HG03354 (cell line): ENCODE data around the gene MTMR12.
"Not testable (repeated sequence)": the region's sequence is repeated elsewhere in the genome, so short reads cannot be mapped to it uniquely, and the experiment has no call there.

Experiments
- ATAC-seq: cut with Tn5 transposase; IDR thresholded peaks from one replicate; pipeline ENCODE4 v1.9.1; 2021; ENCODE audit warnings: mild to moderate bottlenecking; ENCODE audit not compliant: unreplicated experiment, poor library complexity, severe bottlenecking

MTMR12 gene

DNA sequence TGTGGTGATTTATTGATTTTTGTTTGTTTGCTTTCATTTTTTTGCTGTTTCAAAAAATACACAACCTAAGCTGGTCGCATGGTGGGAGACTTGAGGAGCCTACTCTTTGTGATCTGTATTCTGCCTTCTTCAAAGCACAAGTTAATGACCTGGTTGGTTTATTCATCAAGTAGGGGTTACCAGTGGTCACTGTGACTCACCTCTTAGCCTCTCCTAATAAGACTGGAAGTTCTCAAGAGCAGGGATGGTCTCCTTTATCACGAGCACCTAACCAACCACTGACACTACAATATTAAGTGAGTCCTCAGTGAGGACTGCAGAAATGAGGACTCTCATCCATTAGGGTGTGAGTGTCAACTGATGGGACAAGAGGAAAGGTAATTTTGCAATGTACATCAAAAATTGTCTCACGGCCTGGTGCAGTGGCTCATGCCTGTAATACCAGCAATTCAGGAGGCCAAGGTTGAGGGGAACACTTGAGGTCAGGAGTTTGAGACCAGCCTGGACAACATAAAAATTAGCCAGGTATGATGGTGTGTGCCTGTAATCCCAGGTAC, 13.6 kb upstream of the MTMR12 start:
- no peak for ATAC-seq

GRCh38 chr5:32325616-32326015, 12.9 kb upstream of the MTMR12 start:
- no peak for ATAC-seq

- peak; percentile 60 for ATAC-seq
These were observed 12.3 kb upstream of the MTMR12 start for GRCh38 chr5:32325062-32325461.

DNA sequence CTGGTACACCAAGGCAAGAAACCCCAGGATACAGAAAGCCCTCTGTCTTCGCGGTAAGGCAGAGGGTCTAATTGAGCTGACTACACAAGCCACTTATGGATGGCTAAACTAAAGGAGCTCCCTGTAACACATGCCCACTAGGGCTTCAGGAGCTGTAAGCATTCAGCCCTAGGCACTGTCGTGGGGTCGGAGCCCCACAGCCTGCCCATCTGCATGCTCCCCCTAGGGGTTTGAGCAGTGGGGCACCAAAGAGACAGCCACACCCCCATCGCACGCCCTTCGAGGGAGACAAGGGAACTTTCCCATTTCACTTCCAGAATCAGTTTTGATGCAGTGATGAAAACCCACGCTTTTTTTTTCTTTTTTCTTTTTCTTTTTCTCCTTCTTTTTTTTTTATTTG, 11.0 kb upstream of the MTMR12 start:
- no peak for ATAC-seq

GRCh38 chr5:32322882-32323281, 10.1 kb upstream of the MTMR12 start:
- no peak for ATAC-seq

GRCh38 chr5:32321787-32322186, 9.0 kb upstream of the MTMR12 start:
- ATAC-seq, result not testable (repeated sequence)

GRCh38 chr5:32320576-32320975, 7.8 kb upstream of the MTMR12 start:
- no peak for ATAC-seq

GRCh38 chr5:32319926-32320543, 7.3 kb upstream of the MTMR12 start:
- no peak for ATAC-seq

DNA sequence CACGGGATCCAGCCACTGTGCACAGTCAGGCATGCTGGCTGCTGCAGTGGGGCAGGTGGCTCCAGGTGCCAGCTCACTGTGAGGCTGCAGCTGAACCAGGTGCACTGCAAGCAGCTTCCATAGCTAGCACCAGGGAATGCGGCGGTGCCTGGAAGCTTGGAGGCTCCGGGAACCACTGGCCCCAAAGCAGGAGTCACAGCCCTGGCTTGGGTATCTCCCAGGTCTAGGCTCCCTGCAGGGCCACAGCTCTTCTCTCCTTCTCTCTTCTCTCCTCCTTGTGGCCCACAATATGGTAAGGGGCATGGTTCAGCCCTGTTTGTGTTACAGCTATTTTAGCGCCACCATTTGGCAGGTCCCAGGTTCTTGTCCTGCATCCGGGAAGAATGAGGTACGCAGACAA, 6.7 kb upstream of the MTMR12 start:
- ATAC-seq, result no peak

- ATAC-seq, result no peak
These were observed 4.3 kb upstream of the MTMR12 start for GRCh38 chr5:32317041-32317440.

DNA sequence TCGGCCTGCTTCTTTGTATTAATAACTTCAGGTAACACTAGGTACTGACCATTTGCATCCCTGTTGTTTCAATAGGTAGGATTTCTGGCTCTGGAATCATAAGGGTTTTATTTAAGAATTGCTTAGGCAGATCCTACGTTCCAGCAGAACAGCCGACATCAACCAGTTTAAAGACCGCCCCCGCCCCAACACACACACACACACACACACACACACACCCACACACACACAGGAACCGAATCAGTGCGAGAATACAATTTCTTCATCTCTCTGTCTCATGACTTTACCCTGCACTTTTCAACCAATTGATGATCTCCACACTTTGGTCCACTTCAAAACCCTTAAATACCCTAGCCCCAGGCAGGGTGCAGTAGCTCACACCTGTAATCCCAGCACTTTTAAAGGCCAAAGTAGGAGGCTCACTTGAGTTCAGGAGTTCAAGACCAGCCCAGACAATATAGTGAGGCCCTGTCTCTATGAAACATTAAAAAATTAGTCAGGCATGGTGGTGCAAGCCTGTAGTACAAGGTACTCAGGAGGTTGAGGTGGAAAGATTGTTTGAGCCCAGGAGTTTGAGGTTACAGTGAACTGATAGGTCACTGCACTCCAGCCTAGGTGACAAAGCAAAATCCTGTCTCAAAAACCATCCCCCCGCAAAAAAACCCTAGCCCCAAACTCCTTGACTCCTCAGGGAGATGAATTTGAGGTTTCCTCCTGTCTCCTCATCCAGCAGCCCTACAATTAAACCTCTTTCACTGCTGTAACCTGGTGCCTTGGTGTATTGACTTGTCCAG, 2.7 kb upstream of the MTMR12 start:
- ATAC-seq, result no peak

GRCh38 chr5:32314658-32315057, 1.9 kb upstream of the MTMR12 start:
- ATAC-seq, result no peak

DNA sequence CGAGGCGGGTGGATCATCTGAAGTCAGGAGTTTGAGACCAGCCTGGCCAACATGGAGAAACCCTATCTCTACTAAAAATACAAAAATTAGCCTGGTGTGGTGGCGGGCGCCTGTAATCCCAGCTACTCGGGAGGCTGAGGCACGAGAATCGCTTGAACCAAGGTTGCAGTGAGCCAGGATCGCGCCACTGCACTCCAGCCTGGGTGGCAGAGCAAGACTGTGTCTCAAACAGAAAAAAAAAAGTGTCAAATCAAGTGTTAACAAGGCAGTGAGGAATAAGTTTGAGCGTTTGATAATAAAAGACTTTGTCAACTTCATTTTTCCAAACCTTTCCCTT, 1.4 kb upstream of the MTMR12 start:
- not testable (repeated sequence) for ATAC-seq

GRCh38 chr5:32312197-32312594, 543 bp downstream of the MTMR12 start:
- peak; percentile 36 for ATAC-seq

DNA sequence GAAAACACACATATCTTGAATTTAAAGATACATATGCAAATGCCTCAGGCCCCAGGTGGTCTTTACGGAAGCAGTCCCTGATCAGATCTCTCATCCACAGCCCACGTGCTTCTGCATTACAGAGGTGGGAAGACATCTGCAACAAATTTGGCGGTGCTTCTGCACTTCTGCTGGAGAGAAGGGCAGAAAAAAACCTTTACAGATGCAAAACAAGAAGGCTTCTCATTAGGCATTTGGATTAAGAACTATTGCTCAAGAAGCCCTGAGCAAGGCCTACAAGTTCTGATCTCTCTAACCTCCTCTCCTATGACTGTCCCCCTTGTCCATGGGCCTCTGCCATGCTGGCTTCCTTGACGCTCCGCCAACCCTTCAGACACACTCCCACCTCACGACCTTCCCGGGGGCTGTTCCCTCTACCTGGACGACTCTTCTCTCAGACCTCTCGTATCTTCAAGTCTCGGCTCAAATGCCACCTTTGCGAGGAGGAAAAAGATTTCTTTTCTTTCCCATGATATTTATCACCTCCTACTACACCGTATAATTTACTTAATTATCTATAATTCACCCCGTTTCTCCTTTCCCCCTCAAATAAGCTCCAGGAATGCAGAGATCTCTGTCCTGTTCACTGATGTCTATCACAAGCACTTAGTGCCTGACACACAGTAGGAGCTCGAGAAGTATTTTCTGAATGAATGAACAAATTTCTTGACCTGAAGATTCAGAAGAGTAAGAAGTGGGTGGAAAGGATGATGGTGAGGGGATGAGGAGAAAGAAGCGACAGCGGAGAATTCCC, 1.1 kb downstream of the MTMR12 start:
- no peak for ATAC-seq

- ATAC-seq, result no peak
These were observed 3.0 kb downstream of the MTMR12 start for GRCh38 chr5:32309761-32310160.

- no peak for ATAC-seq
These were observed 3.8 kb downstream of the MTMR12 start for GRCh38 chr5:32308946-32309345.

GRCh38 chr5:32307769-32308194, 5.0 kb downstream of the MTMR12 start:
- ATAC-seq, result no peak

- no peak for ATAC-seq
These were observed 8.1 kb downstream of the MTMR12 start for GRCh38 chr5:32304622-32305021.

DNA sequence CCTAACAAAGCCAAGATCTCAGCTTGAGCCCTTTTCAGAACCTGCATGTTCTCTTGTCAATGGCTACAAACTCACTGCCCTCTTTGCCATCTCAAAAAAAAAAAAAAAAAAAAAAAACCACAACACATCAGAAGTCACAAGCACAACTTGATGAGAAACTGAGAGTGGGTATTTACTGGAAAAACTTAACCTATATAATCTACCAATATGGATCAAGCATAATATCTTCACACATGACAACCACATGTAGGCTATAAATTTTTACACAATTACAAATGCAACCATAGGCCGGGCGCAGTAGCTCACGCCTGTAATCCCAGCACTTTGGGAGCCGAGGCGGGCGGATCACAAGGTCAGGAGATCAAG, 9.0 kb downstream of the MTMR12 start:
- no peak for ATAC-seq
